Stimulated activated CD4-positive, alpha-beta T cell treated with anti-CD3 and anti-CD28 coated beads, Interleukin-1b, Interleukin-23, amount 100 ng/mL, for 4 hours (primary cell): ENCODE data around the gene PSG3.
"Not testable (repeated sequence)": the region's sequence is repeated elsewhere in the genome, so short reads cannot be mapped to it uniquely, and the experiment has no call there.

ENCODE experiments used
- DNase-seq, 2 donors: peaks; one replicate each; pipeline ENCODE4 v3.0.0-alpha.2; 2020; ENCODE audit warnings: low read depth in 2 of 2

The PSG3 gene

GRCh38 chr19:42695811-42696503 lies 44.3 kb downstream of the PSG3 start:
- DNase-seq: no peak

GRCh38 chr19:42693760-42694350 lies 46.4 kb downstream of the PSG3 start:
- no peak for DNase-seq

GRCh38 chr19:42683917-42684513 lies 56.3 kb downstream of the PSG3 start:
- no peak for DNase-seq

GRCh38 chr19:42676326-42676725 lies 64.0 kb downstream of the PSG3 start:
- not testable (repeated sequence) for DNase-seq

GRCh38 chr19:42674549-42674948 lies 65.7 kb downstream of the PSG3 start:
- not testable (repeated sequence) for DNase-seq
